Measurements from ENCODE around the gene KLRC2. TPM values are rescaled to one million over a fixed set of nuclear protein-coding genes. Genes with fewer than 3 reads are reported as not detected.
A peak's percentile ranks its signal among the peaks of the same experiment; 100 is the strongest.
"Not testable (repeated sequence)": the region's sequence is repeated elsewhere in the genome, so short reads cannot be mapped to it uniquely, and the experiment has no call there.

Gene KLRC2
- total RNA-seq, 5 donors from 2014 or later (not counting 1 experiment from before 2014, with no cell fraction given), result 0.99 to 3.8 (median 1.9) TPM

DNA sequence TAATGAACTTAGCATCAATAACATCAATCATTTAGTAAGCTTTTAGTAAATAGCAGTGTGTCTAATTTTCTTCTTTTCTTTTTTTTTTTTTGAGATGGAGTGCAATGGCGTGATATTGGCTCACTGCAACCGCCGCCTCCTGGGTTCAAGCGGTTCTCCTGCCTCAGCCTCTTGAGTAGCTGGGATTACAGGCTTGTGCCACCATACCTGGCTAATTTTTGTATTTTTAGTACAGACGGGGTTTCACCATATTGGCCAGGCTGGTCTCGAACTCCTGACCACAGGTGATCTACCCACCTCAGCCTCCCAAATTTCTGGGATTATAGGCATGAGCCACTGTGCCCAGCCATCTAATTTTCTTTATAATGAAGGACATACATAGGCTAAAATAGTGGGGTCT lies 48.3 kb downstream of the KLRC2 start:
- ChIA-PET CTCF (interaction anchor here in 1 of 2 donors (0.6 kb wide), 1 partner anchor 167 kb away, joined by 3 read pairs; no protein-coding TSS in a partner anchor), POLR2A (interaction anchor here in 1 of 2 donors (0.6 to 1.0 kb wide), 3 partner anchors 8 to 94 kb away, joined by 3 to 6 read pairs (median 3); no protein-coding TSS in a partner anchor)
- peak overlapping the region; percentile 23 to 50 for H3K4me3 ChIP-seq (ENCODE audit: control insufficient read depth in 1 of 2, extremely low read depth in 1 of 2, low read length in 1 of 2)

DNA sequence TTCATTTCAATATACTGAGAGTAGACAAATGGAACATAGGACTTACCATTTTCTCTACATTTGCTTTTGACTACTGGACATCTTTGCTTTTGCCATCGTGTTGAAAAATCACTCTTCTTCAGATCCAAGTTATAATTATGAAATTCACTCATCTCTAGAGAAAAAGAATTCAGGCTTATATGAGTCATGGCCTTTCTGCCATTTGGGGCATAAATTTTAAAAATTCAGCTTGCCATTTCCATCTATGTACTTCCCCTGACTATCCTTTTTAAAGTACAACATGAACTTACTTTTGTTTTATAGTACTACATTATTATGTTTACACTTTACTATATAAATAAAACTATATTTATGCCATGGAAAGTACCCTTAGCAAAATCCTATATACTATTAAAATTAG lies 49.0 kb downstream of the KLRC2 start:
- Mint-ChIP-seq H3K27ac (peak overlapping the region; percentile 72 to 74), H3K9me3 (no peaks in the 10 kb centered on the region), H3K4me1 (peaks cover 7 to 22% (median 10%) of the 10 kb centered on the region in 3 donors), H3K27me3 (peaks cover 8% of the 10 kb centered on the region in 2 donors), H3K4me3 (peak overlapping the region; percentile 72 to 85 (median 78)), H3K36me3 (peaks cover 11% of the 10 kb centered on the region)
- ChIA-PET CTCF (interaction anchor here in 1 of 2 donors (0.6 to 1.1 kb wide), 2 partner anchors 25 to 168 kb away, joined by 3 read pairs; no protein-coding TSS in a partner anchor), POLR2A (interaction anchor here in 1 of 2 donors (0.6 to 1.0 kb wide), 3 partner anchors 9 to 95 kb away, joined by 3 to 6 read pairs (median 3); no protein-coding TSS in a partner anchor)
- Histone ChIP-seq H3K4me3 (ENCODE audit: control insufficient read depth in 1 of 2, extremely low read depth in 1 of 2, low read length in 1 of 2) (peak overlapping the region in 1 of 2 donors; percentile 50), H3K27ac (ENCODE audit: low read length) (peak overlapping the region; percentile 66), H3K27me3 (replicated peaks in 1 of 2; ENCODE audit: control insufficient read depth in 2 of 2, extremely low read depth in 1 of 2, insufficient read depth in 2 of 2, low read length in 1 of 2) (no peaks in the 10 kb centered on the region), H3K36me3 (ENCODE audit: control insufficient read depth in 2 of 2, extremely low read depth in 1 of 2, insufficient read depth in 1 of 2, low read length in 1 of 2) (no peaks in the 10 kb centered on the region), H3K4me1 (ENCODE audit: control insufficient read depth in 1 of 2, extremely low read depth in 1 of 2, insufficient read depth in 2 of 2, low read length in 2 of 2) (peaks cover 6 to 10% of the 10 kb centered on the region in 2 experiments), H3K9me3 (no peaks in the 10 kb centered on the region)
- DNase-seq, result no peak
- WGBS (ENCODE audit: insufficient coverage), result no CpG with 5 or more reads among the region's 1 CpG
- ATAC-seq (replicated peaks in 1 of 4), result no peak

More for the DNA sequence above, 48.3 kb downstream of the KLRC2 start:
- DNase-seq; H3K9me3 ChIP-seq; H3K9me3 Mint-ChIP-seq; H3K27me3 Mint-ChIP-seq; ATAC-seq (replicated peaks in 1 of 4); H3K27me3 ChIP-seq (replicated peaks in 1 of 2; ENCODE audit: control insufficient read depth in 2 of 2, extremely low read depth in 1 of 2, insufficient read depth in 2 of 2, low read length in 1 of 2); H3K36me3 ChIP-seq (ENCODE audit: control insufficient read depth in 2 of 2, extremely low read depth in 1 of 2, insufficient read depth in 1 of 2, low read length in 1 of 2): not testable (repeated sequence)
- Mint-ChIP-seq H3K36me3 (peaks cover 11% of the 10 kb centered on the region), H3K4me1 (peaks cover 11 to 22% (median 12%) of the 10 kb centered on the region in 3 donors), H3K4me3 (peak overlapping the region; percentile 78 to 85 (median 80)), H3K27ac (peak overlapping the region; percentile 53 to 58)
- WGBS (ENCODE audit: insufficient coverage), result no CpG with 5 or more reads among the region's 6 CpGs
- peaks cover 7 to 15% of the 10 kb centered on the region in 2 experiments for H3K4me1 ChIP-seq (ENCODE audit: control insufficient read depth in 1 of 2, extremely low read depth in 1 of 2, insufficient read depth in 2 of 2, low read length in 2 of 2)
- peak overlapping the region; percentile 66 for H3K27ac ChIP-seq (ENCODE audit: low read length)

DNA sequence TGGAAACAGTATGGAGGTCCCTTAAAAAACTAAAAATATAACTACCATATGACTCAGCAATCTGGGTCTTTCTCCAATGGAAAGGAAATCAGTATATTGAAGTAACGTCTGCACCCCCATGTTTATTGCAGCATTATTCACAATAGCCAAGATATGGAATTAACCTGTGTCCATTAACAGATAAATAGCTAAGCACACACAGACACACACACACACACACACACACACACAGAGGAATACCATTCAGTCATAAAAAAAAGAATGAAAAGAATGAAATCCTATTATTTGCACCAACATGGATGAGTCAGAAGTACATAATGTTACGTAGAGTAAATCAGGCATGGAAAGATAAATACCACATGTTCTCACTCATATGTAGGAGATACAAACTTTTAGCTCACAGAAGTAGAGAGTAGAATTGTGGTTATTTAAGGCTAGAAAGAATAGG lies 50.6 kb downstream of the KLRC2 start:
- peak overlapping the region; percentile 66 for H3K27ac ChIP-seq (ENCODE audit: low read length)

GRCh38 chr12:10384191-10384590 lies 51.6 kb downstream of the KLRC2 start:
- Histone ChIP-seq H3K27ac (ENCODE audit: low read length) (no peak overlapping the region), H3K9me3 (no peaks in the 10 kb centered on the region), H3K27me3 (replicated peaks in 1 of 2; ENCODE audit: control insufficient read depth in 2 of 2, extremely low read depth in 1 of 2, insufficient read depth in 2 of 2, low read length in 1 of 2) (no peaks in the 10 kb centered on the region), H3K4me3 (ENCODE audit: control insufficient read depth in 1 of 2, extremely low read depth in 1 of 2, low read length in 1 of 2) (peak overlapping the region in 1 of 2 donors; percentile 33), H3K4me1 (ENCODE audit: control insufficient read depth in 1 of 2, extremely low read depth in 1 of 2, insufficient read depth in 2 of 2, low read length in 2 of 2) (peaks cover 6 to 15% of the 10 kb centered on the region in 2 experiments), H3K36me3 (ENCODE audit: control insufficient read depth in 2 of 2, extremely low read depth in 1 of 2, insufficient read depth in 1 of 2, low read length in 1 of 2) (peaks cover 0 to 2% of the 10 kb centered on the region in 2 donors)
- DNase-seq, result no peak
- ATAC-seq (replicated peaks in 1 of 4), result no peak
- H3K27ac Mint-ChIP-seq, result peak overlapping the region; percentile 30 to 65
- no peaks in the 10 kb centered on the region for H3K9me3 Mint-ChIP-seq
- H3K36me3 Mint-ChIP-seq, result peaks cover 16% of the 10 kb centered on the region
- ChIA-PET CTCF (no interaction called here), POLR2A (no interaction called here)
- no CpG with 5 or more reads among the region's 3 CpGs for WGBS (ENCODE audit: insufficient coverage)
- H3K4me1 Mint-ChIP-seq, result peaks cover 10 to 23% (median 11%) of the 10 kb centered on the region in 3 donors
- H3K4me3 Mint-ChIP-seq, result peak overlapping the region; percentile 54 to 78 (median 69)
- peaks cover 8 to 18% of the 10 kb centered on the region in 2 donors for H3K27me3 Mint-ChIP-seq

More for the DNA sequence above, 50.6 kb downstream of the KLRC2 start:
- ChIA-PET POLR2A (no interaction called here), CTCF (interaction anchor here in 1 of 2 donors (1.4 kb wide), 1 partner anchor 149 kb away, joined by 3 read pairs; no protein-coding TSS in a partner anchor)
- Mint-ChIP-seq H3K36me3 (peaks cover 16% of the 10 kb centered on the region), H3K4me3 (peak overlapping the region; percentile 54 to 78 (median 69)), H3K4me1 (peaks cover 14 to 26% (median 17%) of the 10 kb centered on the region in 3 donors), H3K27ac (peak overlapping the region; percentile 30 to 55), H3K27me3 (peaks cover 8 to 17% of the 10 kb centered on the region in 2 donors), H3K9me3 (no peaks in the 10 kb centered on the region)
- DNase-seq (no peak), ATAC-seq (replicated peaks in 1 of 4) (peak in 2 of 4 experiments; percentile 23 to 33)
- no CpG with 5 or more reads among the region's 2 CpGs for WGBS (ENCODE audit: insufficient coverage)
- Histone ChIP-seq H3K36me3 (ENCODE audit: control insufficient read depth in 2 of 2, extremely low read depth in 1 of 2, insufficient read depth in 1 of 2, low read length in 1 of 2) (peaks cover 0 to 2% of the 10 kb centered on the region in 2 donors), H3K9me3 (no peaks in the 10 kb centered on the region), H3K4me3 (ENCODE audit: control insufficient read depth in 1 of 2, extremely low read depth in 1 of 2, low read length in 1 of 2) (peak overlapping the region in 1 of 2 donors; percentile 33), H3K27me3 (replicated peaks in 1 of 2; ENCODE audit: control insufficient read depth in 2 of 2, extremely low read depth in 1 of 2, insufficient read depth in 2 of 2, low read length in 1 of 2) (no peaks in the 10 kb centered on the region), H3K4me1 (ENCODE audit: control insufficient read depth in 1 of 2, extremely low read depth in 1 of 2, insufficient read depth in 2 of 2, low read length in 2 of 2) (peaks cover 6 to 13% of the 10 kb centered on the region in 2 experiments)

DNA sequence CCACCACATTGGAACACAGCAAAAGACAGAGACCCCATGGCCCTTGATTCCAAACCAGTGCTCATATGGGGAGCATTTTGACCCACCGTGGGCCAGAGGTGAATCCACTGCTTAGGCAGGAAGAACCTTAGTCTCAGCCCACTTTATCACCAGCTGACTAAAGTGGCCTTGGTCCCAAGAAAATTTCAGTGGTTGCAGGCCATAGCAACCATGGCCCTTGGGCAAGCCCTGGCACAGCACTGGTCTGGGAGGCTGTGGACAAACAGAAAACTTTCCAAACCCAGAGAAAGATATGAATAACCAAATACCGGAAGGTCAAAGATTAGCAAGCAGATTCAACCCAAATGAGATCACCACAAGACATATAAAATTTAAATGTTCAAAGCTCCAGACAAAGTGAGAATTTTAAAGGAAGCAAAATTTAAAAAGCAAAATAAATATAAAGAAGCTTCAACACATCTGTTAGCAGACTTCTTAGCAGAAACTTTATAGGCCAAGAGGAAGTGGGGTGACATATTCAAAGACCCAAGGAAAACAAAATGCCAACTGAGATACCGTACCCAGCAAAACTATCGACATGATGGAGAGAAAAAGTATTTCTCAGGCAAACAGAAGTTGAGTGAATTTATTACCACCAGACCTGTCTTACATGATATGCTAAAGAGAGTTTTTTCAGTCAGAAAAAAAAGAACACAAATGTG lies 53.7 kb downstream of the KLRC2 start:
- H3K4me1 ChIP-seq (ENCODE audit: control insufficient read depth in 1 of 2, extremely low read depth in 1 of 2, insufficient read depth in 2 of 2, low read length in 2 of 2), result peaks cover 0 to 18% of the 10 kb centered on the region in 2 experiments
- H3K36me3 Mint-ChIP-seq, result peaks cover 17% of the 10 kb centered on the region
- H3K4me3 ChIP-seq (ENCODE audit: control insufficient read depth in 1 of 2, extremely low read depth in 1 of 2, low read length in 1 of 2), result peak overlapping the region in 1 of 2 donors; percentile 26
- H3K36me3 ChIP-seq (ENCODE audit: control insufficient read depth in 2 of 2, extremely low read depth in 1 of 2, insufficient read depth in 1 of 2, low read length in 1 of 2), result peaks cover 0 to 14% of the 10 kb centered on the region in 2 donors
- H3K27ac ChIP-seq (ENCODE audit: low read length), result peak overlapping the region; percentile 14
- H3K27ac Mint-ChIP-seq, result peak overlapping the region; percentile 85 to 87
- peak overlapping the region; percentile 52 to 78 (median 69) for H3K4me3 Mint-ChIP-seq
- CTCF ChIA-PET, result interaction anchor here in 1 of 2 donors (1.1 kb wide), 1 partner anchor 9 kb away, joined by 3 read pairs; no protein-coding TSS in a partner anchor
- peaks cover 5 to 15% of the 10 kb centered on the region in 2 donors for H3K27me3 Mint-ChIP-seq
- DNase-seq (no peak), ATAC-seq (replicated peaks in 1 of 4) (peak in 3 of 4 experiments; percentile 33 to 54 (median 37))
- peaks cover 13 to 23% (median 19%) of the 10 kb centered on the region in 3 donors for H3K4me1 Mint-ChIP-seq
- H3K27me3 ChIP-seq (replicated peaks in 1 of 2; ENCODE audit: control insufficient read depth in 2 of 2, extremely low read depth in 1 of 2, insufficient read depth in 2 of 2, low read length in 1 of 2), result no peaks in the 10 kb centered on the region
- no peaks in the 10 kb centered on the region for H3K9me3 Mint-ChIP-seq
- H3K9me3 ChIP-seq, result no peaks in the 10 kb centered on the region
- POLR2A ChIA-PET, result interaction anchor here in 1 of 2 donors (1.0 kb wide), 1 partner anchor 16 kb away, joined by 6 read pairs; no protein-coding TSS in a partner anchor
- WGBS (ENCODE audit: insufficient coverage), result 63% methylated on average over 2 of the region's 4 CpGs

Measured in T-cell (primary cell).